Measurements from ENCODE around the gene PKD2L2.
"Not testable (repeated sequence)": the region's sequence is repeated elsewhere in the genome, so short reads cannot be mapped to it uniquely, and the experiment has no call there.

Gene PKD2L2

DNA sequence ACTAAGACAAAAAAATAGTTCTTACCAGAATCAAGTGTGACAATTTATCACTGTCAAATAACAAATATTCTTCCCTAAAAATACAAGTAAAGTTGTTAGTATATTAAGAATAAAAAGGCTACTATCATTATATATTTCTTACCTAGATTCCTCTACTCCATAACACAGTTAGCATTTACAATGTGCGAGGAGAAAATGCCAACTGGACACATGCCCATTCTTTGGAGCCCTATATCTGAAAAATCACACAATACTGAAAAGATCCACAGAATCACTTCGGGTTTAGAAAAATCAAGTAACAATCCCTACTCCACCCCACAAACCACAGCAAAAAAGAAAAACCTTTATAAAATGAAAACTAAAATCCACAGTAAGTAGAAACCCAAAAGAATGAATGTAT lies 70.9 kb downstream of the PKD2L2 start:
- DNase-seq = no peak

- no peak for DNase-seq
Measured at GRCh38 chr5:137960819-137961218, 71.6 kb downstream of the PKD2L2 start.

DNA sequence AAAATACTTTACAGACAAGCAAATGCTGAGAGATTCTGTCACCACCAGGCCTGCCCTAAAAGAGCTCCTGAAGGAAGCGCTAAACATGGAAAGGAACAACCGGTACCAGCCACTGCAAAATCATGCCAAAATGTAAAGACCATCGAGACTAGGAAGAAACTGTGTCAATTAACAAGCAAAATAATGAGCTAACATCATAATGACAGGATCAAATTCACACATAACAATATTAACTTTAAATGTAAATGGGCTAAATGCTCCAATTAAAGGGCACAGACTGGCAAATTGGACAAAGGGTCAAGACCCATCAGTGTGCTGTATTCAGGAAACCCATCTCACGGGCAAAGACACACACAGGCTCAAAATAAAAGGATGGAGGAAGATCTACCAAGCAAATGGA lies 81.1 kb downstream of the PKD2L2 start:
- not testable (repeated sequence) for DNase-seq

DNA sequence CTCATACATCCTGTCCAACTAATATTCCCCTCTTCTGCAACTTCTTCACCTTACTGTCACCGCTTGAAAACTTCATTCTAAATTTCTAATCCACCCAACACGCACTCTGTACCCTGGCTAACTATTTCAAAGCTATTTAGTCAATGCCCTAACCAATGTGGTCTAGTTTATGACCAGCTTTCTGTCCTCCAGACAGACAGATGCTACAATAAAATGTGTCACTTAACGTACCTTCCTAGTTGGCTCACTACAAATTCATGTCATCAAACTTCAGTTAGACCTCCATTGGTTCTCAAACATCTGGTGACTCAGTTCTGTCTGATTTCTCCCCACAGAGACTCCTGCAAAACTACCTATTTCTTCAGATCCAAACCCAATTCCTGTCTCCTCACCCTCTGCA lies 86.0 kb downstream of the PKD2L2 start:
- DNase-seq = no peak

DNA sequence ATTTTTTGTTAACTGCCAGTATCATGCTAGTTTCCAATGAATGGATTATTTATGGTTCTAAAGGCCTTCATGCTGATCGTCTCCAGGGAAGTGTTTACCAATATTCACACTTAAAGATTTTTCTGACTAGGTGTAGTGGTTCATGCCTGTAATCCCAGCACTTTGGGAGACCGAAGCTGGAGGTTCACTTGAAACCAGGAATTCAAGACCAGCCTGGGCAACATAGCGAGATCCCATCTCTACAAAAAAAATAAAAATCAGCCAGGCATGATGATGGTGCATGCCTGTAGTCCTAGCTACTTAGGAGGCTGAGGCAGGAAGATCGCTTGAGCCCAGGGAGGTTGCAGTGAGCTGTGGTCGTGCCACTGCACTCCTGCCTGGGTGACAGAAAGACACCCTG lies 100.2 kb downstream of the PKD2L2 start:
- no peak for DNase-seq
